ENCODE data around the gene TIGAR. TPM values are rescaled to one million over a fixed set of nuclear protein-coding genes. Genes with fewer than 3 reads are reported as not detected.
A peak's percentile ranks its signal among the peaks of the same experiment; 100 is the strongest.

TIGAR gene
- polyA plus RNA-seq, 3 donors: 5.5 to 16.0 (median 11.0) TPM

- Mint-ChIP-seq H3K9me3 (peaks cover 0 to 3% (median 0%) of the 10 kb centered on the region in 7 donors), H3K4me1 (peaks cover 6% of the 10 kb centered on the region), H3K27me3 (ENCODE audit: low read depth in 3 of 3) (peaks cover 0 to 2% (median 0%) of the 10 kb centered on the region in 3 donors), H3K27ac (peak overlapping the region in 1 of 7 donors; percentile 58), H3K4me3 (no peak overlapping the region), H3K36me3 (peaks cover 14 to 19% of the 10 kb centered on the region in 2 donors)
- TF ChIP-seq CTCF (IDR thresholded peaks at IDR 0.05): no peak
- no peak overlapping the region for H3K4me3 ChIP-seq (replicated peaks in 1 of 3; ENCODE audit: low read depth in 2 of 3, low read length in 3 of 3)
- no peaks in the 10 kb centered on the region for H4K20me1 ChIP-seq (ENCODE audit: insufficient read depth, low read length)
- no peak for DNase-seq
- no peak overlapping the region for H3K27ac ChIP-seq (ENCODE audit: low read depth in 1 of 2, low read length in 2 of 2)
- H3K36me3 ChIP-seq (replicated peaks in 1 of 2; ENCODE audit: control insufficient read depth in 1 of 2, insufficient read depth in 2 of 2, low read length in 2 of 2): peaks cover 3 to 25% of the 10 kb centered on the region in 2 donors
- H2AFZ ChIP-seq (ENCODE audit: insufficient read depth, low read depth, low read length, poor library complexity, severe bottlenecking): no peak overlapping the region
- no peaks in the 10 kb centered on the region for H3K79me2 ChIP-seq (ENCODE audit: insufficient read depth, low read length)
- 95% methylated on average over 10 of the region's 14 CpGs for WGBS (ENCODE audit: insufficient coverage)
- no peaks in the 10 kb centered on the region for H3K27me3 ChIP-seq (ENCODE audit: control insufficient read depth in 2 of 2, insufficient read depth in 2 of 2, low read length in 2 of 2)
- no peaks in the 10 kb centered on the region for H3K9me3 ChIP-seq (replicated peaks in 1 of 2; ENCODE audit: control insufficient read depth in 1 of 2, insufficient read depth in 1 of 2, low read length in 2 of 2)
- H3K4me1 ChIP-seq (ENCODE audit: control insufficient read depth in 1 of 2, insufficient read depth in 2 of 2, low read length in 2 of 2): peaks cover 0 to 7% of the 10 kb centered on the region in 2 donors
- peak overlapping the region; percentile 16 for H3K4me2 ChIP-seq (replicated peaks; ENCODE audit: extremely low read depth, low read length, poor library complexity, severe bottlenecking)
- intact Hi-C loops (cut with micrococcal nuclease): loop anchor here in 1 of 2 donors (10.0 kb wide), 1 partner anchor 216 kb away; no protein-coding TSS in a partner anchor
- H3K9ac ChIP-seq (ENCODE audit: insufficient read depth, low read length, poor library complexity, severe bottlenecking): no peak overlapping the region
Measured at GRCh38 chr12:4308334-4308950, 12.6 kb upstream of the TIGAR start.

GRCh38 chr12:4311776-4312175 lies 9.2 kb upstream of the TIGAR start:
- TF ChIP-seq CTCF (IDR thresholded peaks at IDR 0.05): no peak
- Mint-ChIP-seq H3K27me3 (ENCODE audit: low read depth in 3 of 3) (peaks cover 0 to 1% (median 0%) of the 10 kb centered on the region in 3 donors), H3K4me3 (no peak overlapping the region), H3K36me3 (peaks cover 0 to 3% of the 10 kb centered on the region in 2 donors), H3K4me1 (peaks cover 6% of the 10 kb centered on the region), H3K27ac (no peak overlapping the region), H3K9me3 (peaks cover 0 to 3% (median 0%) of the 10 kb centered on the region in 7 donors)
- Histone ChIP-seq H3K9ac (ENCODE audit: insufficient read depth, low read length, poor library complexity, severe bottlenecking) (no peak overlapping the region), H3K4me3 (replicated peaks in 1 of 3; ENCODE audit: low read depth in 2 of 3, low read length in 3 of 3) (no peak overlapping the region), H3K9me3 (replicated peaks in 1 of 2; ENCODE audit: control insufficient read depth in 1 of 2, insufficient read depth in 1 of 2, low read length in 2 of 2) (no peaks in the 10 kb centered on the region), H3K4me2 (replicated peaks; ENCODE audit: extremely low read depth, low read length, poor library complexity, severe bottlenecking) (no peak overlapping the region), H3K27me3 (ENCODE audit: control insufficient read depth in 2 of 2, insufficient read depth in 2 of 2, low read length in 2 of 2) (no peaks in the 10 kb centered on the region), H3K79me2 (ENCODE audit: insufficient read depth, low read length) (no peaks in the 10 kb centered on the region), H3K4me1 (ENCODE audit: control insufficient read depth in 1 of 2, insufficient read depth in 2 of 2, low read length in 2 of 2) (peaks cover 0 to 7% of the 10 kb centered on the region in 2 donors), H3K36me3 (replicated peaks in 1 of 2; ENCODE audit: control insufficient read depth in 1 of 2, insufficient read depth in 2 of 2, low read length in 2 of 2) (no peaks in the 10 kb centered on the region), H2AFZ (ENCODE audit: insufficient read depth, low read depth, low read length, poor library complexity, severe bottlenecking) (no peak overlapping the region), H3K27ac (ENCODE audit: low read depth in 1 of 2, low read length in 2 of 2) (no peak overlapping the region), H4K20me1 (ENCODE audit: insufficient read depth, low read length) (no peaks in the 10 kb centered on the region)
- intact Hi-C loops (cut with micrococcal nuclease): no loop called here
- no peak for DNase-seq
- 100% methylated on average over 1 of the region's 5 CpGs for WGBS (ENCODE audit: insufficient coverage)

All from CD14-positive monocyte (primary cell).